HepG2 (cell line): Measurements from ENCODE around the gene SLC17A3. TPM values are rescaled to one million over a fixed set of nuclear protein-coding genes. Genes with fewer than 3 reads are reported as not detected.

Source experiments
- AHR ChIP-seq: IDR thresholded peaks from 2 replicates; pipeline ENCODE4 v1.6.1; 2018; ENCODE audit warnings: missing genetic modification reagents, missing compliant biosample characterization
- BCL6 ChIP-seq: IDR thresholded peaks from 2 replicates; pipeline ENCODE4 v1.6.1; 2016; ENCODE audit warnings: missing genetic modification reagents, missing compliant biosample characterization
- BRCA1 ChIP-seq: sonication (generic); formaldehyde crosslinking; IDR thresholded peaks from 2 replicates; pipeline ENCODE4 v1.4.0; 2020; ENCODE audit warnings: missing genetic modification reagents
- CREB1 ChIP-seq, 2 experiments: fragments of 450-650 bp in 1 of 2; IDR thresholded peaks; 2 replicates each; pipeline ENCODE4 v1.6.1; 2016 to 2017; ENCODE audit warnings: control low read depth in 1 of 2, mild to moderate bottlenecking in 1 of 2, missing compliant biosample characterization in 1 of 2, missing genetic modification characterization in 1 of 2
- GATAD2A ChIP-seq: IDR thresholded peaks from 2 replicates; pipeline ENCODE4 v1.6.1; 2016
- HOXA5 ChIP-seq: sonication (generic); formaldehyde crosslinking; IDR thresholded peaks from 2 replicates; pipeline ENCODE4 v1.4.0; 2020; ENCODE audit warnings: missing genetic modification reagents
- KLF6 ChIP-seq: IDR thresholded peaks from 2 replicates; pipeline ENCODE4 v1.8.0; 2016; ENCODE audit warnings: missing biosample characterization, missing genetic modification reagents
- MAZ ChIP-seq, 2 experiments: sonication (generic) in 1 of 2; formaldehyde crosslinking in 1 of 2; IDR thresholded peaks; 2 replicates each; pipeline versions ENCODE4 v1.5.0 to v1.6.1; 2012 to 2020; ENCODE audit warnings: low read depth in 2 of 2, mild to moderate bottlenecking in 2 of 2, borderline replicate concordance in 1 of 2, improper control_type of control experiment in 1 of 2, low read length in 1 of 2, missing genetic modification reagents in 1 of 2, moderate library complexity in 1 of 2
- NCOR1 ChIP-seq: fragments of 200-600 bp; sonication (generic); IDR thresholded peaks from 2 replicates; pipeline ENCODE4 v1.7.0; 2017; ENCODE audit warnings: antibody characterized with exemption, low read length, borderline replicate concordance
- NR2F2 ChIP-seq: IDR thresholded peaks from 2 replicates; pipeline ENCODE4 v1.6.1; 2012; ENCODE audit warnings: low read depth, inconsistent platforms, borderline replicate concordance
- PHF21A ChIP-seq: sonication (generic); formaldehyde crosslinking; IDR thresholded peaks from 2 replicates; pipeline ENCODE4 v1.5.0; 2020; ENCODE audit warnings: mild to moderate bottlenecking, missing genetic modification reagents
- TARDBP ChIP-seq: sonication (generic); formaldehyde crosslinking; IDR thresholded peaks from 2 replicates; pipeline ENCODE4 v1.8.0; 2022; ENCODE audit warnings: mild to moderate bottlenecking, missing genetic modification reagents
- TBX3 ChIP-seq: fragments of 450-650 bp; IDR thresholded peaks from 2 replicates; pipeline ENCODE4 v1.6.1; 2017; ENCODE audit warnings: antibody characterized with exemption, mild to moderate bottlenecking, inconsistent platforms, borderline replicate concordance
- ZNF101 ChIP-seq: sonication (generic); formaldehyde crosslinking; IDR thresholded peaks from 2 replicates; pipeline ENCODE4 v1.4.0; 2020; ENCODE audit warnings: mild to moderate bottlenecking, low read depth, missing genetic modification reagents, borderline replicate concordance
- ZNF34 ChIP-seq: sonication (generic); formaldehyde crosslinking; IDR thresholded peaks from 2 replicates; pipeline ENCODE4 v1.4.0; 2020; ENCODE audit warnings: mild to moderate bottlenecking, missing genetic modification reagents, borderline replicate concordance
- ZNF343 ChIP-seq: sonication (generic); formaldehyde crosslinking; IDR thresholded peaks from 2 replicates; pipeline ENCODE4 v1.4.0; 2020; ENCODE audit warnings: mild to moderate bottlenecking, missing genetic modification reagents
- ZNF713 ChIP-seq: sonication (generic); formaldehyde crosslinking; IDR thresholded peaks from 2 replicates; pipeline ENCODE4 v1.4.0; 2020; ENCODE audit warnings: mild to moderate bottlenecking, missing genetic modification reagents
- ZNF841 ChIP-seq: sonication (generic); formaldehyde crosslinking; IDR thresholded peaks from 2 replicates; pipeline ENCODE4 v1.8.1; 2023; ENCODE audit warnings: missing genetic modification reagents, borderline replicate concordance
- ZSCAN22 ChIP-seq: sonication (generic); formaldehyde crosslinking; IDR thresholded peaks from 2 replicates; pipeline ENCODE4 v1.4.0; 2020; ENCODE audit warnings: mild to moderate bottlenecking, missing genetic modification reagents
- polyA plus RNA-seq, 8 experiments: library from polyadenylated mRNA; depleted of rRNA in 3 of 8; stranded (reverse) in 7 of 8; unstranded in 1 of 8; fragments of >200 nt; fragmentation: Illumina TruSeq in 4 of 8; extraction: Trizol in 4 of 8; gene quantifications; 2 replicates each; pipeline versions ENCODE4 v1.2.1 to v1.2.3, GENCODE V29; 2011 to 2016; ENCODE audit warnings: low read depth in 4 of 8, missing spikeins in 1 of 8, mixed read lengths in 1 of 8; ENCODE audit not compliant: insufficient read depth in 1 of 8
- total RNA-seq, 5 experiments: library from RNA; depleted of rRNA; stranded (reverse); fragments of >200 nt; fragmentation: Illumina TruSeq; extraction: Trizol; gene quantifications; 2 replicates each; pipeline ENCODE4 v1.2.3, GENCODE V29; 2016; ENCODE audit warnings: low read depth in 1 of 5
- TF ChIP-seq, protein P1 (sequence below): IDR thresholded peaks from 2 replicates; pipeline ENCODE4 v1.6.1; 2016; ENCODE audit warnings: missing compliant biosample characterization, missing genetic modification reagents, borderline replicate concordance
- TF ChIP-seq, protein P2 (sequence below): sonication (generic); formaldehyde crosslinking; IDR thresholded peaks from 2 replicates; pipeline ENCODE4 v1.4.0; 2020; ENCODE audit warnings: missing genetic modification reagents
- TF ChIP-seq, protein P3 (sequence below): sonication (generic); formaldehyde crosslinking; IDR thresholded peaks from 2 replicates; pipeline ENCODE4 v1.4.0; 2020; ENCODE audit warnings: missing genetic modification reagents, borderline replicate concordance
- TF ChIP-seq, protein P4 (sequence below): sonication (generic); formaldehyde crosslinking; IDR thresholded peaks from 2 replicates; pipeline ENCODE4 v1.5.0; 2020; ENCODE audit warnings: mild to moderate bottlenecking, missing genetic modification reagents

SLC17A3 gene
- total and polyA plus RNA-seq, 2 of the 13 experiments (the other 11 are each of a cell fraction or from before 2014, with no cell fraction given), result 0.09 to 0.11 TPM

DNA sequence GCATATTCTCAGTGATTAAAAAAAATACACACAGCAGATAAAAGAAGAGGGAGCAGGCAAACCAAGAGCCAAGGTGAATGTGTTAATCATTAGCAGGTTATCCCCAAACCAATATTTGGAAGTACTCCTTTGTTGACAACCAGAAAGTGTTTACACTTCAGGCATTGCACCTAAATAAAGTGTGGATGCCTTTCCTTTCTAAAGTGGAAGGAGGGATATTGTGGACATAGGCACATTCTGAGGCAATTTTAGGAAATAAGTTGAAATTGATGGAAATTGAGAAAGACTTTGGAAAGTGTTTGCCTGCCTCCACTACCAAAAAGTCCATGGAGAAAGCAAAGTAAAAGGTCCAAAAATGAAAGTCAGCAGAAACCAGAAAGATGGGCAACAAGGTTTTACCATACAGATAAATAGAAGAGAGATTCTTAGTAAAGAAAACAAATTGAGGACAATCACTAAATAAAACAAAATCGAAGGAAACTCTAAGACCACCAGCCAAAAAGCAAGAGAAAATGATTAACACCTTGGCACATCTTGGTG lies 33.5 kb upstream of the SLC17A3 start (continued):
- TF ChIP-seq, protein P1, sequence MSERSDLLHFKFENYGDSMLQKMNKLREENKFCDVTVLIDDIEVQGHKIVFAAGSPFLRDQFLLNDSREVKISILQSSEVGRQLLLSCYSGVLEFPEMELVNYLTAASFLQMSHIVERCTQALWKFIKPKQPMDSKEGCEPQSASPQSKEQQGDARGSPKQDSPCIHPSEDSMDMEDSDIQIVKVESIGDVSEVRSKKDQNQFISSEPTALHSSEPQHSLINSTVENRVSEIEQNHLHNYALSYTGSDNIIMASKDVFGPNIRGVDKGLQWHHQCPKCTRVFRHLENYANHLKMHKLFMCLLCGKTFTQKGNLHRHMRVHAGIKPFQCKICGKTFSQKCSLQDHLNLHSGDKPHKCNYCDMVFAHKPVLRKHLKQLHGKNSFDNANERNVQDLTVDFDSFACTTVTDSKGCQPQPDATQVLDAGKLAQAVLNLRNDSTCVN, result no peak
- TF ChIP-seq ZSCAN22 (CRISPR knock-in tag), result no peak
- peak; percentile 72; the same call in 1 of the 2 replicates for TF ChIP-seq PHF21A (CRISPR knock-in tag)
- no peak for TF ChIP-seq ZNF343 (CRISPR knock-in tag)
- no peak for TF ChIP-seq AHR (CRISPR knock-in tag)
- TF ChIP-seq, protein P2, sequence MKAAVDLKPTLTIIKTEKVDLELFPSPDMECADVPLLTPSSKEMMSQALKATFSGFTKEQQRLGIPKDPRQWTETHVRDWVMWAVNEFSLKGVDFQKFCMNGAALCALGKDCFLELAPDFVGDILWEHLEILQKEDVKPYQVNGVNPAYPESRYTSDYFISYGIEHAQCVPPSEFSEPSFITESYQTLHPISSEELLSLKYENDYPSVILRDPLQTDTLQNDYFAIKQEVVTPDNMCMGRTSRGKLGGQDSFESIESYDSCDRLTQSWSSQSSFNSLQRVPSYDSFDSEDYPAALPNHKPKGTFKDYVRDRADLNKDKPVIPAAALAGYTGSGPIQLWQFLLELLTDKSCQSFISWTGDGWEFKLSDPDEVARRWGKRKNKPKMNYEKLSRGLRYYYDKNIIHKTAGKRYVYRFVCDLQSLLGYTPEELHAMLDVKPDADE, result no peak
- peak; percentile 58; the same call in 1 of the 2 replicates for TF ChIP-seq NR2F2
- peak; percentile 21; the same call in 1 of the 2 replicates for TF ChIP-seq NCOR1
- TF ChIP-seq, protein P3, sequence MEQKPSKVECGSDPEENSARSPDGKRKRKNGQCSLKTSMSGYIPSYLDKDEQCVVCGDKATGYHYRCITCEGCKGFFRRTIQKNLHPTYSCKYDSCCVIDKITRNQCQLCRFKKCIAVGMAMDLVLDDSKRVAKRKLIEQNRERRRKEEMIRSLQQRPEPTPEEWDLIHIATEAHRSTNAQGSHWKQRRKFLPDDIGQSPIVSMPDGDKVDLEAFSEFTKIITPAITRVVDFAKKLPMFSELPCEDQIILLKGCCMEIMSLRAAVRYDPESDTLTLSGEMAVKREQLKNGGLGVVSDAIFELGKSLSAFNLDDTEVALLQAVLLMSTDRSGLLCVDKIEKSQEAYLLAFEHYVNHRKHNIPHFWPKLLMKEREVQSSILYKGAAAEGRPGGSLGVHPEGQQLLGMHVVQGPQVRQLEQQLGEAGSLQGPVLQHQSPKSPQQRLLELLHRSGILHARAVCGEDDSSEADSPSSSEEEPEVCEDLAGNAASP (CRISPR knock-in tag), result peak; percentile 57; the same call in 1 of the 2 replicates
- no peak for TF ChIP-seq BRCA1 (CRISPR knock-in tag)
- peak; percentile 87 for TF ChIP-seq HOXA5 (CRISPR knock-in tag)
- no peak for TF ChIP-seq ZNF841 (CRISPR knock-in tag)
- peak; percentile 29; the same call in 1 of the 2 replicates for TF ChIP-seq ZNF34
- peak; percentile 86 for TF ChIP-seq BCL6 (CRISPR knock-in tag)
- peak; percentile 100 for TF ChIP-seq GATAD2A
- no peak for TF ChIP-seq ZNF713
- no peak for TF ChIP-seq ZNF101 (CRISPR knock-in tag)
- peak; percentile 76; the same call in 1 of the 2 replicates for TF ChIP-seq KLF6 (CRISPR knock-in tag)
- peak; percentile 85 for TF ChIP-seq TARDBP (CRISPR knock-in tag)
- no peak for TF ChIP-seq MAZ (IDR thresholded peaks at IDR 0.05; ENCODE audit: borderline replicate concordance, low read depth, low read length)
- TF ChIP-seq MAZ (CRISPR knock-in tag; IDR thresholded peaks at IDR 0.05; ENCODE audit: low read depth), result peak; percentile 57; the same call in 1 of the 2 replicates
- TF ChIP-seq, protein P4, sequence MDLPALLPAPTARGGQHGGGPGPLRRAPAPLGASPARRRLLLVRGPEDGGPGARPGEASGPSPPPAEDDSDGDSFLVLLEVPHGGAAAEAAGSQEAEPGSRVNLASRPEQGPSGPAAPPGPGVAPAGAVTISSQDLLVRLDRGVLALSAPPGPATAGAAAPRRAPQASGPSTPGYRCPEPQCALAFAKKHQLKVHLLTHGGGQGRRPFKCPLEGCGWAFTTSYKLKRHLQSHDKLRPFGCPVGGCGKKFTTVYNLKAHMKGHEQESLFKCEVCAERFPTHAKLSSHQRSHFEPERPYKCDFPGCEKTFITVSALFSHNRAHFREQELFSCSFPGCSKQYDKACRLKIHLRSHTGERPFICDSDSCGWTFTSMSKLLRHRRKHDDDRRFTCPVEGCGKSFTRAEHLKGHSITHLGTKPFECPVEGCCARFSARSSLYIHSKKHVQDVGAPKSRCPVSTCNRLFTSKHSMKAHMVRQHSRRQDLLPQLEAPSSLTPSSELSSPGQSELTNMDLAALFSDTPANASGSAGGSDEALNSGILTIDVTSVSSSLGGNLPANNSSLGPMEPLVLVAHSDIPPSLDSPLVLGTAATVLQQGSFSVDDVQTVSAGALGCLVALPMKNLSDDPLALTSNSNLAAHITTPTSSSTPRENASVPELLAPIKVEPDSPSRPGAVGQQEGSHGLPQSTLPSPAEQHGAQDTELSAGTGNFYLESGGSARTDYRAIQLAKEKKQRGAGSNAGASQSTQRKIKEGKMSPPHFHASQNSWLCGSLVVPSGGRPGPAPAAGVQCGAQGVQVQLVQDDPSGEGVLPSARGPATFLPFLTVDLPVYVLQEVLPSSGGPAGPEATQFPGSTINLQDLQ, result no peak
- no peak for TF ChIP-seq CREB1 (IDR thresholded peaks at IDR 0.05)
- peak; percentile 70 for TF ChIP-seq CREB1 (CRISPR knock-in tag; IDR thresholded peaks at IDR 0.05)
- TF ChIP-seq TBX3, result peak; percentile 53; the same call in 1 of the 2 replicates
